KMS-11 (cell line): ENCODE measurements around the gene CAMP.
A peak's percentile ranks its signal among the peaks of the same experiment; 100 is the strongest.

Experiments used
- H2AFZ ChIP-seq: fragments of 200-600 bp; sonication (generic); 2 replicates; pipeline ENCODE4 v1.6.1; 2016; ENCODE audit warnings: antibody characterized with exemption, mixed run types, low read depth
- H3K27ac ChIP-seq: fragments of 200-600 bp; sonication (generic); 2 replicates; pipeline ENCODE4 v1.6.1; 2016; ENCODE audit warnings: mild to moderate bottlenecking, mixed run types
- H3K27me3 ChIP-seq: fragments of 200-600 bp; sonication (generic); 2 replicates; pipeline ENCODE4 v1.6.1; 2017; ENCODE audit warnings: mild to moderate bottlenecking, low read depth, mixed run types, moderate library complexity; ENCODE audit not compliant: insufficient read depth
- H3K36me3 ChIP-seq: fragments of 200-600 bp; sonication (generic); 2 replicates; pipeline ENCODE4 v1.6.1; 2017; ENCODE audit warnings: mild to moderate bottlenecking, mixed run types; ENCODE audit not compliant: insufficient read depth
- H3K4me1 ChIP-seq: fragments of 200-600 bp; sonication (generic); 2 replicates; pipeline ENCODE4 v1.6.1; 2016; ENCODE audit warnings: mild to moderate bottlenecking, low read depth, mixed run types; ENCODE audit not compliant: poor library complexity, severe bottlenecking
- H3K4me2 ChIP-seq: fragments of 200-600 bp; sonication (generic); 2 replicates; pipeline ENCODE4 v1.7.0; 2016; ENCODE audit warnings: mild to moderate bottlenecking, mixed run types
- H3K4me3 ChIP-seq: fragments of 200-600 bp; sonication (generic); IDR thresholded peaks from 2 replicates; pipeline ENCODE4 v1.6.1; 2017; ENCODE audit warnings: low read depth, low read length, mixed read lengths; ENCODE audit not compliant: insufficient read depth
- H3K79me2 ChIP-seq: fragments of 200-600 bp; sonication (generic); 2 replicates; pipeline ENCODE4 v1.6.1; 2016; ENCODE audit warnings: low read depth, mixed run types; ENCODE audit not compliant: insufficient read depth
- H3K9ac ChIP-seq: fragments of 200-600 bp; sonication (generic); 2 replicates; pipeline ENCODE4 v1.6.1; 2016; ENCODE audit warnings: mild to moderate bottlenecking, mixed run types
- H4K20me1 ChIP-seq: fragments of 200-600 bp; sonication (generic); 2 replicates; pipeline ENCODE4 v1.6.1; 2016; ENCODE audit warnings: mild to moderate bottlenecking, mixed run types; ENCODE audit not compliant: insufficient read depth
- TF ChIP-seq, protein P1 (sequence below): fragments of 200-600 bp; sonication (generic); conservative IDR thresholded peaks from 2 replicates; pipeline ENCODE4 v1.6.1; 2017; ENCODE audit warnings: low read depth, mild to moderate bottlenecking, antibody characterized with exemption, low read length, moderate library complexity, mixed read lengths

CAMP gene

GRCh38 chr3:48184299-48184698 lies 39.0 kb upstream of the CAMP start:
- H3K36me3 ChIP-seq: peaks cover 4% of the 10 kb centered on the region; the same call in 1 of the 2 replicates
- no peak overlapping the region for H3K27ac ChIP-seq
- H3K9ac ChIP-seq: no peak overlapping the region
- peaks cover 66% of the 10 kb centered on the region for H3K79me2 ChIP-seq
- no peak overlapping the region for H2AFZ ChIP-seq
- TF ChIP-seq, protein P1, sequence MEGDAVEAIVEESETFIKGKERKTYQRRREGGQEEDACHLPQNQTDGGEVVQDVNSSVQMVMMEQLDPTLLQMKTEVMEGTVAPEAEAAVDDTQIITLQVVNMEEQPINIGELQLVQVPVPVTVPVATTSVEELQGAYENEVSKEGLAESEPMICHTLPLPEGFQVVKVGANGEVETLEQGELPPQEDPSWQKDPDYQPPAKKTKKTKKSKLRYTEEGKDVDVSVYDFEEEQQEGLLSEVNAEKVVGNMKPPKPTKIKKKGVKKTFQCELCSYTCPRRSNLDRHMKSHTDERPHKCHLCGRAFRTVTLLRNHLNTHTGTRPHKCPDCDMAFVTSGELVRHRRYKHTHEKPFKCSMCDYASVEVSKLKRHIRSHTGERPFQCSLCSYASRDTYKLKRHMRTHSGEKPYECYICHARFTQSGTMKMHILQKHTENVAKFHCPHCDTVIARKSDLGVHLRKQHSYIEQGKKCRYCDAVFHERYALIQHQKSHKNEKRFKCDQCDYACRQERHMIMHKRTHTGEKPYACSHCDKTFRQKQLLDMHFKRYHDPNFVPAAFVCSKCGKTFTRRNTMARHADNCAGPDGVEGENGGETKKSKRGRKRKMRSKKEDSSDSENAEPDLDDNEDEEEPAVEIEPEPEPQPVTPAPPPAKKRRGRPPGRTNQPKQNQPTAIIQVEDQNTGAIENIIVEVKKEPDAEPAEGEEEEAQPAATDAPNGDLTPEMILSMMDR: no peak
- H4K20me1 ChIP-seq: no peaks in the 10 kb centered on the region
- no peaks in the 10 kb centered on the region for H3K27me3 ChIP-seq
- H3K4me2 ChIP-seq: no peak overlapping the region
- H3K4me1 ChIP-seq: peaks cover 41% of the 10 kb centered on the region
- no peak overlapping the region for H3K4me3 ChIP-seq

- no peaks in the 10 kb centered on the region for H3K27me3 ChIP-seq
- no peak overlapping the region for H3K9ac ChIP-seq
- no peak overlapping the region for H3K4me2 ChIP-seq
- H3K27ac ChIP-seq: no peak overlapping the region
- H2AFZ ChIP-seq: no peak overlapping the region
- H3K36me3 ChIP-seq: peaks cover 4% of the 10 kb centered on the region; the same call in 1 of the 2 replicates
- H4K20me1 ChIP-seq: no peaks in the 10 kb centered on the region
- peaks cover 41% of the 10 kb centered on the region for H3K4me1 ChIP-seq
- H3K4me3 ChIP-seq: no peak overlapping the region
- peaks cover 60% of the 10 kb centered on the region for H3K79me2 ChIP-seq
- TF ChIP-seq, protein P1: no peak
These were observed 38.2 kb upstream of the CAMP start for GRCh38 chr3:48185129-48185528.

DNA sequence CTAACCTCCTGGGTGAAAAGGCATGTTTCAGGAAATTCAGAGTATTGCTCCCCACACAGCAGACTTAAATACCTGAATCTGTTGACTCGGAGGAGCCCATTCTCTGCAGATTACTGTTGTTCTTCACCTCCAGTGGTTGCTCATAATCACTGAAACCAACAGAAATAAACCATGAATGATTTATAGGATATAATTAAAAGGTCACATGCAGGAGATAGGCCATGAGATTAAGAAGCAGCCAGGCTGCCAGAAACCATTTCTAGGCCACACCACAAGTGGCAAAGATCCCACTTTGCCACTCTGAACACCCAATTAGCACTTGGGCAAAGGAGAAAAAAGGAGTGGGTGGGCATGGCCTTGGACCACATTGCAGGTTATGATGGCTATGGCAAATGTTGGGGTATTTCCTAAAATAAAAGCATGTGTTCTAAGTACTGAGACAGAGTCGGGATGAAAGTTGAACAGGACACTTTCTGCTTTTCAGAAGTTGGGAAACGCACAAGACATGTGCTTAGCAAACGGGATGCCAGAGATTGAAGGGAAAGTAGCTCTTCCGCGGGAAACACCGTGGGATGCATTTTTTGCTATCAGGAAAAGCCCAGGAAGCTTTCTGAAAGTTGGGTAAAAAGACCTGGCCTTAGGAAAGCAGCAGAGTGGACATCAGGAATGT lies 36.5 kb upstream of the CAMP start:
- Histone ChIP-seq H4K20me1 (no peaks in the 10 kb centered on the region), H3K36me3 (peaks cover 4% of the 10 kb centered on the region; the same call in 1 of the 2 replicates), H3K79me2 (peaks cover 46% of the 10 kb centered on the region), H2AFZ (no peak overlapping the region), H3K4me1 (peaks cover 26% of the 10 kb centered on the region), H3K4me2 (peak overlapping the region; percentile 42), H3K4me3 (peak overlapping the region; percentile 80), H3K9ac (peak overlapping the region; percentile 73; the same call in 1 of the 2 replicates), H3K27ac (peak overlapping the region; percentile 51; the same call in 1 of the 2 replicates), H3K27me3 (no peaks in the 10 kb centered on the region)
- TF ChIP-seq, protein P1: no peak

DNA sequence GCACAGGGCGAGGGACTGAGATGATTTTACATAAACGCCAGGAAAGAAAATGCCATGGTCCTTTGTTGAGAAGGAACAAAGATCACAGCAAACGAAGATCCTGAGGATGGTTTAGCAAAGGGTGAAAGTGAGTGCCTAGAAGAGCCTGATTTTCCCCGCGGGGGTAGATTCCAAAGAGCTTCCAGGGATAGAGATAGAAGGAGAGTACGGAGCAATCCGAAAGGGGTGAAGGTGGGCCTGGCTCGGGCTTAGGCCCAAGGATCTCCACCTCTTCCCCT lies 36.1 kb upstream of the CAMP start:
- H3K27me3 ChIP-seq: no peaks in the 10 kb centered on the region
- H4K20me1 ChIP-seq: no peaks in the 10 kb centered on the region
- H2AFZ ChIP-seq: peak overlapping the region; percentile 33
- peaks cover 4% of the 10 kb centered on the region; the same call in 1 of the 2 replicates for H3K36me3 ChIP-seq
- peaks cover 43% of the 10 kb centered on the region for H3K79me2 ChIP-seq
- H3K4me3 ChIP-seq: peak overlapping the region; percentile 80
- TF ChIP-seq, protein P1: no peak
- peak overlapping the region; percentile 73; the same call in 1 of the 2 replicates for H3K9ac ChIP-seq
- peak overlapping the region; percentile 42; the same call in 1 of the 2 replicates for H3K4me2 ChIP-seq
- peaks cover 22% of the 10 kb centered on the region for H3K4me1 ChIP-seq
- H3K27ac ChIP-seq: peak overlapping the region; percentile 51
